Myocyte (in vitro differentiated cells): ENCODE results near the gene TMEM115. TPM values are rescaled to one million over a fixed set of nuclear protein-coding genes. Genes with fewer than 3 reads are reported as not detected.
A peak's percentile ranks its signal among the peaks of the same experiment; 100 is the strongest.

Source experiments
- DNase-seq: peaks from one replicate; pipeline ENCODE4 v3.0.0-alpha.2; 2012; ENCODE audit warnings: low read depth
- total RNA-seq: library from RNA; depleted of rRNA; stranded (reverse); fragments of >200 nt; gene quantifications from 2 replicates; pipeline ENCODE4 v1.2.3, GENCODE V29; 2014

TMEM115 gene
- total RNA-seq, 1 donor from 2014 or later: 69.0 TPM

GRCh38 chr3:50353245-50354004 lies 5.9 kb downstream of the TMEM115 start:
- no peak for DNase-seq

GRCh38 chr3:50352781-50353180 lies 6.5 kb downstream of the TMEM115 start:
- DNase-seq: no peak

DNA sequence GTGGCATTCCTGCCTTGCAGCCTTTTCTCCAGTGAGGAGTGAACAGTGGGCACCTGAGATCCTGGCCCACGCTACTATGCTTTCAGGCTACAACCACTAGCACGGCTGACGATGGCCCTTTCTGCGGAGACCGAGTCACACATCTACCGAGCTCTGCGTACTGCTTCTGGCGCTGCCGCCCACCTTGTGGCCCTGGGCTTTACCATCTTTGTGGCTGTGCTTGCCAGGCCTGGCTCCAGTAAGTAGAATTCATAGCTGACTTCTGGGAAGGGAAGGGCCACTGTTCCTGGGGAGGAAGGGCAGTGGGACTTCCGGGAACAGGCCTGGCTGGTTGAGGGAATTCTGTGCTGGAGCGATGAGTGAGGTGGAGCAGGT lies 8.0 kb downstream of the TMEM115 start:
- no peak for DNase-seq

GRCh38 chr3:50350527-50351322 lies 8.6 kb downstream of the TMEM115 start, which contains the start of the genes CYB561D2 and NPRL2:
Gene CYB561D2 (plus strand): TSS chr3:50350862. CDS start chr3:50351434, 572 bp downstream.
Gene NPRL2 (minus strand): TSS chr3:50350775. CDS start chr3:50350652, 123 bp downstream.
- DNase-seq: peak; percentile 97

DNA sequence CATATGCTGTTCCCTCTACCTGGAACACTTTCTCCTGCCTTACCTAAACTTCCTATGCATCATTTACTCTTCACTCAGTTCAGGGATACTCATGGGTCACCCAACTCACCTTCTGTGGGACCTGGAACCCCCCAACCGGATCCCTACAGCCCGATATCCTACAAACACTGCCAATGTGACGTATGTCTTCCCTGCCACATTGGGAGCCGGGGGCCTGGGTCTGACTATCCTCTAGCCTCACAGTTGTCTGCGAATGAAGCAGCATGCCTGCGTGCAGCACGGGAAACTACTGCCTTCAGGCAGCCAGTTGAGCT lies 9.2 kb downstream of the TMEM115 start:
- no peak for DNase-seq

- DNase-seq: peak; percentile 68
Measured at GRCh38 chr3:50347187-50347813, 12.0 kb downstream of the TMEM115 start.

- DNase-seq: no peak
Measured at GRCh38 chr3:50345586-50346234, 13.6 kb downstream of the TMEM115 start, which contains the start of gene ZMYND10. Gene ZMYND10 (minus strand): TSS chr3:50345732. CDS start chr3:50345579, 153 bp downstream.

GRCh38 chr3:50345008-50345407 lies 14.3 kb downstream of the TMEM115 start:
- DNase-seq: no peak

GRCh38 chr3:50342813-50343633 lies 16.3 kb downstream of the TMEM115 start:
- DNase-seq: no peak

DNA sequence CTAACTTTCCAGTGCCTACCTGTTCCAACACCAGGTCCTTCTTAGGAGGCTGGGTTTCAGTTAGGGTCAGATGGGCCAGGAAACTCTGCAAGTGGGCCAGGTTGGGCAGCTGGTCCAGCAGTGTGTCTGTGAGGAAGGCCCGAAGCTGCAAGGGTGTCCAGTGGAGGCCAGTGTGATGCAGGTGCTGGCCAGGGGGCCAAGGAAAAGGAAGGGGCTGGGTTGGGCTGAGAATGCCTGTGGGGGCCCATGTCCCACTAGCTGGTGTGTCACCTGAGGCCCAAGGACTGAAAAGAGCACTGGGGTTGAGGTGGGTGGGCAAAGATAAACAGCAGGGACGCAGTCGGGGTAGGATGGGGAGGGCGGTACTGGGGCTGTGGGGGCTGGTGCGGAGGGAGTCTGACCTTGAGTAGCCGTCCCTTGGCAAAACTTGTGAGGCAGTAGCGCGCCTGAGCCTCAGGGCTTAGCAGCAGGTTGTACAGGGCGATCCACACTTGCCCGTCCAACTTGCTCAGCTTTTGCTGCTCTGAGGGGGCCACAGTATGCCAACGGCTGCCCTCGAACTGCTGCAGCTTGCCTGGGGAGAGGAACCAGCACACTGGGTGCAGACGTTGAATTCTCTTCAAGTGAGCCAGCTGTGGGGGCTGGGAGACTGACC lies 17.2 kb downstream of the TMEM115 start:
- DNase-seq: no peak

- DNase-seq: no peak
Measured at GRCh38 chr3:50341537-50341936, 17.8 kb downstream of the TMEM115 start.

GRCh38 chr3:50340448-50341329 lies 18.6 kb downstream of the TMEM115 start, which contains the start of gene RASSF1:
Gene RASSF1 (minus strand): TSS chr3:50340836. CDS start chr3:50340805, 31 bp downstream.
- DNase-seq: no peak

- DNase-seq: no peak
Measured at GRCh38 chr3:50340147-50340447, 19.2 kb downstream of the TMEM115 start.

GRCh38 chr3:50339485-50340146 lies 19.7 kb downstream of the TMEM115 start:
- no peak for DNase-seq

- no peak for DNase-seq
Measured at GRCh38 chr3:50338965-50339364, 20.4 kb downstream of the TMEM115 start.

- peak; percentile 99 for DNase-seq
Measured at GRCh38 chr3:50337175-50337861, 22.0 kb downstream of the TMEM115 start.

DNA sequence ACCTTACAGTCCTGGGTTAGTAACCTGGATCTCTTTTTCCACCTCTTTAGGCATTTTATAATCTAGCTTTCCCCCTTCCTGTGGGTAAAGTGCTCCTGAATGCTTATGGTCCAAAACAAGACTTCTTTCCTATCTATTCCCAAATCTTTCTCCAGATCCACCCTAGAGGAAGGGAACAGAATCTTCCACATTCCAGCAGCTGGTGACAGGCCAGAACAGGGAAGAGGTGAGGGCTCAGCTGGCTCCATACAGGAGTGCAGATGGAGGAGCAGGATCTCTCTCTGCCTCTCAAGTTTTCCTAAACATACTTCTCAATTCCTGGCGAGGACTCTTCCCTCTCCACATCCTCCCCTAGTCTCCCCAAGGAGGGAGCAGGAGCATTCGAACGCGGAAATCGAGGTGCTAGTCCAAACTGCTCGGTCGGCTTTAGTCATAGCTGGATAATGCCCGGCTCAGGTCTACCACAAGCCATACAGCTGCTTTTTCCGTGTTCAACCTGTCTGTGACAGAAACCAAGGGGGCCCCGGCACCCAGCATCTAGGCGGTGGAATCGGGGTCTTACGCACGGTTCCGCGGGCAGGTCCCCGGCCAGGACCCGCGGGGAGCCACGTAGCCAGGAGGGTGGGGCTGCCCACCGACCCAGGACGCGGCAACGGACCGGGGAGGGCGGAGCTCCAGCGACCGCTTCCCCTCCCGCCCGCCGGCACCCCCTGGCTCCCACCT lies 22.7 kb downstream of the TMEM115 start:
- DNase-seq: no peak
